Osteoblast (primary cell): ENCODE data around the gene GPR84. TPM values are rescaled to one million over a fixed set of nuclear protein-coding genes. Genes with fewer than 3 reads are reported as not detected.

Experiments
- DNase-seq: peaks from one replicate; pipeline ENCODE4 v3.0.0; 2011; ENCODE audit warnings: low spot score, mixed read lengths; ENCODE audit not compliant: insufficient read length; ENCODE audit errors: missing footprints
- H2AFZ ChIP-seq: 2 replicates; pipeline ENCODE4 v1.6.0; 2011; ENCODE audit warnings: mild to moderate bottlenecking, low read length
- H3K27ac ChIP-seq: 2 replicates; pipeline ENCODE4 v1.5.1; 2011; ENCODE audit warnings: mild to moderate bottlenecking, low read depth, low read length, moderate library complexity
- H3K27me3 ChIP-seq: 2 replicates; pipeline ENCODE4 v1.6.0; 2012; ENCODE audit warnings: mild to moderate bottlenecking, control low read depth, inconsistent platforms, low read length, moderate library complexity; ENCODE audit not compliant: insufficient read depth
- H3K36me3 ChIP-seq: 2 replicates; pipeline ENCODE4 v1.5.1; 2011; ENCODE audit warnings: mild to moderate bottlenecking, low read length, control low read depth, moderate library complexity; ENCODE audit not compliant: insufficient read depth
- H3K4me1 ChIP-seq: 2 replicates; pipeline ENCODE4 v1.5.1; 2011; ENCODE audit warnings: mild to moderate bottlenecking, low read length, control low read depth, moderate library complexity; ENCODE audit not compliant: insufficient read depth
- H3K4me2 ChIP-seq: 2 replicates; pipeline ENCODE4 v1.6.0; 2011; ENCODE audit warnings: mild to moderate bottlenecking, low read length; ENCODE audit not compliant: insufficient read depth
- H3K4me3 ChIP-seq: fragments of 200-600 bp; sonication (generic); 3 replicates; pipeline ENCODE4 v1.5.1; 2012; ENCODE audit warnings: mild to moderate bottlenecking, low read length, inconsistent platforms; ENCODE audit not compliant: insufficient read depth
- H3K79me2 ChIP-seq: 2 replicates; pipeline ENCODE4 v1.6.0; 2012; ENCODE audit warnings: mild to moderate bottlenecking, low read length, control low read depth, inconsistent platforms; ENCODE audit not compliant: insufficient read depth
- H3K9me3 ChIP-seq: 2 replicates; pipeline ENCODE4 v1.5.1; 2011; ENCODE audit warnings: low read depth, low read length, control low read depth
- H4K20me1 ChIP-seq: 2 replicates; pipeline ENCODE4 v1.6.0; 2012; ENCODE audit warnings: mild to moderate bottlenecking, low read length, control low read depth; ENCODE audit not compliant: insufficient read depth
- CTCF ChIP-seq: IDR thresholded peaks from 2 replicates; pipeline ENCODE4 v1.5.1; 2011; ENCODE audit warnings: mild to moderate bottlenecking, low read depth, low read length, moderate library complexity; ENCODE audit errors: extremely low read depth
- total RNA-seq: library from RNA; depleted of rRNA; stranded (reverse); fragments of >200 nt; gene quantifications from 2 replicates; pipeline ENCODE4 v1.2.3, GENCODE V29; 2012

The GPR84 gene
- total RNA-seq, 1 donor: 0.36 TPM

GRCh38 chr12:54352891-54353874 is 11.1 kb downstream of the GPR84 start:
- H2AFZ ChIP-seq: no peak overlapping the region

DNA sequence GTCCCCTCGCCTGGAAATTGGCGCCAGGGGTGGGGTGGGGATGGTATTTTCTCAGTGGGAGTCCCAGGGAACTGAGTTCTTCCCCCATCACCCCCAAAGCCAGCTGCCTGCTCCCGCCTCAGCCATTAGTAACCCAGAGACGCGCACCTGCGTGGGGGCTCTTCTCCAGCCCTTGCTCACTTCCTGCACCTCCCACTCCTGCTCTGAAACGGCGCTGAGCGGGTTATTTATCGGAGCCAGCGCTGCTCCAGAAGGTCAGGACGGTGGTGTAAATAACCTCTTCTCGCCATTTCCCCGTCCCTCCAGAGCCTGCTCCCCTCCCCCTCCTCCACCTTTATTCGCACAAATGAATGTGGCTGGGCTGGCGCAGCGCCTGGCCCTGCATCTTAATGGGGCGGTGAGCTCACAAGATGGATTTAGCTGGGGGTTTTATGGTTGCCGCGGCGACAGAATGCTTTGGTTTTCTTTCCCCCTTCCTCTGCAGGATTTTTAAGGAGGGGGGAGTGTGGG is 12.2 kb downstream of the GPR84 start:
- H3K27me3 ChIP-seq: no peaks in the 10 kb centered on the region
- peak; percentile 44 for DNase-seq
- peaks cover 44% of the 10 kb centered on the region for H3K36me3 ChIP-seq
- H3K9me3 ChIP-seq: no peaks in the 10 kb centered on the region
- no peaks in the 10 kb centered on the region for H3K79me2 ChIP-seq
- H3K4me1 ChIP-seq: peaks cover 18% of the 10 kb centered on the region
- H3K4me2 ChIP-seq: peak overlapping the region; percentile 50
- H3K4me3 ChIP-seq: no peak overlapping the region
- no peak for TF ChIP-seq CTCF
- peak overlapping the region; percentile 87 for H3K27ac ChIP-seq
- peaks cover under 1% of the 10 kb centered on the region for H4K20me1 ChIP-seq
- H2AFZ ChIP-seq: no peak overlapping the region

More at GRCh38 chr12:54352891-54353874, 11.1 kb downstream of the GPR84 start:
- Histone ChIP-seq H3K79me2 (no peaks in the 10 kb centered on the region), H3K4me1 (peaks cover 24% of the 10 kb centered on the region), H3K4me2 (peak overlapping the region; percentile 50), H3K27ac (peak overlapping the region; percentile 87), H4K20me1 (no peaks in the 10 kb centered on the region), H3K27me3 (no peaks in the 10 kb centered on the region), H3K36me3 (peaks cover 33% of the 10 kb centered on the region), H3K9me3 (no peaks in the 10 kb centered on the region), H3K4me3 (no peak overlapping the region)
- peak; percentile 77 for DNase-seq
- no peak for TF ChIP-seq CTCF

DNA sequence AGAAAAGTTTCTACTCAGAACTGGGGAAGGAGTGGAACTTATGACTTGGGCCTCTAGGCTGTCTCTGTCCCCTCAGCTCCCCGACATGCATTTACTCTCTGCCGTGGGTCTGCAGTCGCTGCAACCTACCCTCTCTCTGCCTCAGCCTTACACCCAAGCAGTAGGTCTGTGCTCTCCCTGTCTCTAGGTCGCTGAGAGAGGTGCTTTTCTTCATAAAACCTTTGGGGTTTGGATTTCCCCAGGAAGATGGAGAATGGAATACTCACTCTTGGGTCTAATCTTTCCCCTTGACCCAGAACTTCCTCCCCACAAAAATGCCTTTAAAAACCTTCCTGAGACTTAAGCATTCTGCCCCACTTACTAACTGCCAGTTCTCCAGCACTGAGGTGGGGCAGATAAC is 12.9 kb downstream of the GPR84 start:
- H3K4me1 ChIP-seq: peaks cover 18% of the 10 kb centered on the region
- peaks cover 4% of the 10 kb centered on the region for H4K20me1 ChIP-seq
- no peaks in the 10 kb centered on the region for H3K27me3 ChIP-seq
- H3K36me3 ChIP-seq: peaks cover 49% of the 10 kb centered on the region
- no peak for DNase-seq
- no peak overlapping the region for H3K27ac ChIP-seq
- H2AFZ ChIP-seq: no peak overlapping the region
- no peaks in the 10 kb centered on the region for H3K9me3 ChIP-seq
- no peak overlapping the region for H3K4me3 ChIP-seq
- no peaks in the 10 kb centered on the region for H3K79me2 ChIP-seq
- no peak overlapping the region for H3K4me2 ChIP-seq
- TF ChIP-seq CTCF: no peak

GRCh38 chr12:54350743-54351142 is 13.5 kb downstream of the GPR84 start:
- Histone ChIP-seq H3K79me2 (no peaks in the 10 kb centered on the region), H3K4me1 (peaks cover 18% of the 10 kb centered on the region), H3K4me2 (no peak overlapping the region), H3K4me3 (no peak overlapping the region), H3K9me3 (no peaks in the 10 kb centered on the region), H4K20me1 (peaks cover 4% of the 10 kb centered on the region), H2AFZ (no peak overlapping the region), H3K36me3 (peaks cover 49% of the 10 kb centered on the region), H3K27me3 (no peaks in the 10 kb centered on the region), H3K27ac (no peak overlapping the region)
- no peak for TF ChIP-seq CTCF
- no peak for DNase-seq
